HG03565 (cell line): Measurements from ENCODE around the gene SLC1A4.
"Not testable (repeated sequence)": the region's sequence is repeated elsewhere in the genome, so short reads cannot be mapped to it uniquely, and the experiment has no call there.

Source experiments
- ATAC-seq: cut with Tn5 transposase; IDR thresholded peaks from one replicate; pipeline ENCODE4 v1.9.1; 2021; ENCODE audit warnings: mild to moderate bottlenecking, moderate library complexity; ENCODE audit not compliant: unreplicated experiment

The SLC1A4 gene

GRCh38 chr2:64990876-64991275, 1.7 kb downstream of the SLC1A4 start:
- no peak for ATAC-seq

- ATAC-seq: no peak
These were observed 3.0 kb downstream of the SLC1A4 start for GRCh38 chr2:64992218-64992617.

- ATAC-seq: no peak
These were observed 3.8 kb downstream of the SLC1A4 start for GRCh38 chr2:64992990-64993389.

- no peak for ATAC-seq
These were observed 5.8 kb downstream of the SLC1A4 start for GRCh38 chr2:64995041-64995440.

- ATAC-seq: no peak
These were observed 7.7 kb downstream of the SLC1A4 start for GRCh38 chr2:64996871-64997307.

GRCh38 chr2:64998658-64999061, 9.5 kb downstream of the SLC1A4 start:
- ATAC-seq: no peak

GRCh38 chr2:64999754-65000153, 10.6 kb downstream of the SLC1A4 start:
- ATAC-seq: no peak

- no peak for ATAC-seq
These were observed 11.4 kb downstream of the SLC1A4 start for GRCh38 chr2:65000644-65001043.

- no peak for ATAC-seq
These were observed 13.8 kb downstream of the SLC1A4 start for GRCh38 chr2:65003037-65003436.

GRCh38 chr2:65004232-65004631, 15.0 kb downstream of the SLC1A4 start:
- not testable (repeated sequence) for ATAC-seq

GRCh38 chr2:65013776-65014175, 24.6 kb downstream of the SLC1A4 start:
- no peak for ATAC-seq

GRCh38 chr2:65015731-65016130, 26.5 kb downstream of the SLC1A4 start:
- ATAC-seq: no peak

- no peak for ATAC-seq
These were observed 27.6 kb downstream of the SLC1A4 start for GRCh38 chr2:65016789-65017188.

- no peak for ATAC-seq
These were observed 28.1 kb downstream of the SLC1A4 start for GRCh38 chr2:65017335-65017734.

- no peak for ATAC-seq
These were observed 29.0 kb downstream of the SLC1A4 start for GRCh38 chr2:65018141-65018582.

- no peak for ATAC-seq
These were observed 29.8 kb downstream of the SLC1A4 start for GRCh38 chr2:65019010-65019409.

- no peak for ATAC-seq
These were observed 30.5 kb downstream of the SLC1A4 start for GRCh38 chr2:65019675-65020195.

- ATAC-seq: not testable (repeated sequence)
These were observed 31.1 kb downstream of the SLC1A4 start for GRCh38 chr2:65020251-65020650.

- ATAC-seq: no peak
These were observed 31.8 kb downstream of the SLC1A4 start for GRCh38 chr2:65020943-65021528.

- ATAC-seq: no peak
These were observed 32.5 kb downstream of the SLC1A4 start for GRCh38 chr2:65021709-65022108.

GRCh38 chr2:65022189-65022588, 33.0 kb downstream of the SLC1A4 start:
- ATAC-seq: no peak

GRCh38 chr2:65023742-65024141, 34.5 kb downstream of the SLC1A4 start:
- no peak for ATAC-seq
